WTC11 (cell line): ENCODE results near the gene GIPC1. TPM values are rescaled to one million over a fixed set of nuclear protein-coding genes. Genes with fewer than 3 reads are reported as not detected.

Experiments
- ATAC-seq: fragments of 200-7000 bp; cut with Tn5 transposase; 2 replicates; pipeline ENCODE4 v1.10.0; 2021; ENCODE audit warnings: mild to moderate bottlenecking, moderate library complexity
- CTCF ChIA-PET: fragments of 300-600 bp; sonication (Branson Sonifier 250); formaldehyde crosslinking; loops from one replicate; lab custom pipeline; 2021; ENCODE audit warnings: antibody characterized with exemption; lab: Charles Lee
- POLR2A ChIA-PET: fragments of 350-600 bp; sonication (Branson Sonifier 250); formaldehyde crosslinking; loops from one replicate; lab custom pipeline; 2021; ENCODE audit warnings: antibody characterized with exemption; lab: Charles Lee
- DNase-seq: peaks from one replicate; pipeline ENCODE4 v3.0.0; 2021; ENCODE audit warnings: low spot score
- H3K27ac Mint-ChIP-seq: 2 replicates; pipeline ENCODE4 v1.8.0; 2021; ENCODE audit warnings: mixed read lengths
- H3K27me3 Mint-ChIP-seq: 2 replicates; pipeline ENCODE4 v1.8.0; 2021; ENCODE audit warnings: low read depth, mild to moderate bottlenecking, moderate library complexity, mixed read lengths
- H3K36me3 Mint-ChIP-seq: 2 replicates; pipeline ENCODE4 v1.8.0; 2021; ENCODE audit warnings: mixed read lengths
- H3K4me1 Mint-ChIP-seq: 2 replicates; pipeline ENCODE4 v1.8.0; 2022; ENCODE audit warnings: mixed read lengths
- H3K4me3 Mint-ChIP-seq: 2 replicates; pipeline ENCODE4 v1.8.0; 2021; ENCODE audit warnings: mild to moderate bottlenecking, moderate library complexity, mixed read lengths
- H3K9me3 Mint-ChIP-seq: 2 replicates; pipeline ENCODE4 v1.8.0; 2021; ENCODE audit warnings: mixed read lengths
- ATF1 ChIP-seq: sonication (generic); formaldehyde crosslinking; IDR thresholded peaks from 2 replicates; pipeline ENCODE4 v1.8.1; 2023; ENCODE audit warnings: mild to moderate bottlenecking, moderate library complexity, missing genetic modification reagents
- CBFB ChIP-seq: sonication (generic); formaldehyde crosslinking; IDR thresholded peaks from 2 replicates; pipeline ENCODE4 v1.8.1; 2022; ENCODE audit warnings: mild to moderate bottlenecking, low read depth, missing genetic modification reagents
- CREB1 ChIP-seq: sonication (generic); formaldehyde crosslinking; IDR thresholded peaks from 2 replicates; pipeline ENCODE4 v1.8.0; 2023; ENCODE audit warnings: mild to moderate bottlenecking, missing genetic modification reagents
- E2F5 ChIP-seq: sonication (generic); formaldehyde crosslinking; IDR thresholded peaks from 2 replicates; pipeline ENCODE4 v1.8.1; 2022; ENCODE audit warnings: mild to moderate bottlenecking, moderate library complexity, missing genetic modification reagents
- ELF4 ChIP-seq: sonication (generic); formaldehyde crosslinking; IDR thresholded peaks from 2 replicates; pipeline ENCODE4 v1.8.1; 2022; ENCODE audit warnings: low read depth, mild to moderate bottlenecking, moderate library complexity, missing genetic modification reagents
- ERG ChIP-seq: fragments of 250-450 bp; sonication (Bioruptor Pico); IDR thresholded peaks from 2 replicates; pipeline ENCODE4 v1.8.0; 2021; ENCODE audit warnings: mild to moderate bottlenecking
- JUN ChIP-seq: sonication (generic); formaldehyde crosslinking; IDR thresholded peaks from 2 replicates; pipeline ENCODE4 v1.8.0; 2023; ENCODE audit warnings: mild to moderate bottlenecking, missing genetic modification reagents
- MYBL2 ChIP-seq: sonication (generic); formaldehyde crosslinking; IDR thresholded peaks from 2 replicates; pipeline ENCODE4 v1.8.1; 2023; ENCODE audit warnings: mild to moderate bottlenecking, moderate library complexity, missing genetic modification reagents
- RORB ChIP-seq: fragments of 250-450 bp; sonication (Bioruptor Pico); IDR thresholded peaks from 2 replicates; pipeline ENCODE4 v1.9.0; 2021; ENCODE audit warnings: mild to moderate bottlenecking
- SMAD3 ChIP-seq: sonication (generic); formaldehyde crosslinking; IDR thresholded peaks from 2 replicates; pipeline ENCODE4 v1.8.0; 2022; ENCODE audit warnings: missing genetic modification reagents, mild to moderate bottlenecking, borderline replicate concordance
- TEAD1 ChIP-seq: sonication (generic); formaldehyde crosslinking; IDR thresholded peaks from 2 replicates; pipeline ENCODE4 v1.8.0; 2022; ENCODE audit warnings: mild to moderate bottlenecking, missing genetic modification reagents
- ZNF281 ChIP-seq: sonication (generic); formaldehyde crosslinking; IDR thresholded peaks from 2 replicates; pipeline ENCODE4 v1.8.0; 2023; ENCODE audit warnings: mild to moderate bottlenecking, missing genetic modification reagents
- ZNF671 ChIP-seq: fragments of 250-450 bp; sonication (Bioruptor Pico); IDR thresholded peaks from 2 replicates; pipeline ENCODE4 v1.8.0; 2021; ENCODE audit warnings: mild to moderate bottlenecking
- total RNA-seq: library from RNA; stranded (reverse); gene quantifications from 3 replicates; pipeline ENCODE4 v1.2.3, GENCODE V29; 2021
- TF ChIP-seq, protein P1 (sequence below): sonication (generic); formaldehyde crosslinking; IDR thresholded peaks from 2 replicates; pipeline ENCODE4 v1.8.0; 2023; ENCODE audit warnings: missing genetic modification reagents
- TF ChIP-seq, protein P2 (sequence below): sonication (generic); formaldehyde crosslinking; IDR thresholded peaks from 2 replicates; pipeline ENCODE4 v1.8.1; 2022; ENCODE audit warnings: low read depth, mild to moderate bottlenecking, moderate library complexity, missing genetic modification reagents, borderline replicate concordance

The GIPC1 gene
- total RNA-seq, 1 experiment from 2014 or later: 76.5 TPM

GRCh38 chr19:14446336-14447036 lies 49.4 kb downstream of the GIPC1 start:
- no peak overlapping the region for H3K27ac Mint-ChIP-seq

GRCh38 chr19:14443632-14444216 lies 52.2 kb downstream of the GIPC1 start:
- Mint-ChIP-seq H3K27ac (no peak overlapping the region), H3K27me3 (no peaks in the 10 kb centered on the region), H3K4me1 (peaks cover 8% of the 10 kb centered on the region), H3K4me3 (no peak overlapping the region), H3K36me3 (peaks cover 48% of the 10 kb centered on the region), H3K9me3 (no peaks in the 10 kb centered on the region)
- ATAC-seq (no peak), DNase-seq (no peak)
- ChIA-PET CTCF (no interaction called here), POLR2A (no interaction called here)
- TF ChIP-seq CBFB (CRISPR knock-in tag): no peak
- TF ChIP-seq E2F5 (CRISPR knock-in tag): no peak
- TF ChIP-seq ELF4: no peak
- no peak for TF ChIP-seq ZNF281 (CRISPR knock-in tag)
- no peak for TF ChIP-seq CREB1
- TF ChIP-seq, protein P1, sequence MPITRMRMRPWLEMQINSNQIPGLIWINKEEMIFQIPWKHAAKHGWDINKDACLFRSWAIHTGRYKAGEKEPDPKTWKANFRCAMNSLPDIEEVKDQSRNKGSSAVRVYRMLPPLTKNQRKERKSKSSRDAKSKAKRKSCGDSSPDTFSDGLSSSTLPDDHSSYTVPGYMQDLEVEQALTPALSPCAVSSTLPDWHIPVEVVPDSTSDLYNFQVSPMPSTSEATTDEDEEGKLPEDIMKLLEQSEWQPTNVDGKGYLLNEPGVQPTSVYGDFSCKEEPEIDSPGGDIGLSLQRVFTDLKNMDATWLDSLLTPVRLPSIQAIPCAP: no peak

More at GRCh38 chr19:14446336-14447036, 49.4 kb downstream of the GIPC1 start:
- Mint-ChIP-seq H3K4me3 (no peak overlapping the region), H3K36me3 (peaks cover 62% of the 10 kb centered on the region), H3K27me3 (no peaks in the 10 kb centered on the region), H3K4me1 (no peaks in the 10 kb centered on the region), H3K9me3 (no peaks in the 10 kb centered on the region)
- CTCF ChIA-PET: interaction anchor here (1.6 to 1.7 kb wide), 2 partner anchors 14 to 40 kb away, joined by 5 to 8 read pairs; partner anchors contain the start of gene PKN1
- TF ChIP-seq ZNF671 (CRISPR knock-in tag): no peak
- TF ChIP-seq JUN (CRISPR knock-in tag): no peak
- TF ChIP-seq MYBL2 (CRISPR knock-in tag): no peak
- no peak for TF ChIP-seq TEAD1 (CRISPR knock-in tag)
- TF ChIP-seq RORB (CRISPR knock-in tag): no peak
- TF ChIP-seq ATF1 (CRISPR knock-in tag): no peak
- TF ChIP-seq, protein P2, sequence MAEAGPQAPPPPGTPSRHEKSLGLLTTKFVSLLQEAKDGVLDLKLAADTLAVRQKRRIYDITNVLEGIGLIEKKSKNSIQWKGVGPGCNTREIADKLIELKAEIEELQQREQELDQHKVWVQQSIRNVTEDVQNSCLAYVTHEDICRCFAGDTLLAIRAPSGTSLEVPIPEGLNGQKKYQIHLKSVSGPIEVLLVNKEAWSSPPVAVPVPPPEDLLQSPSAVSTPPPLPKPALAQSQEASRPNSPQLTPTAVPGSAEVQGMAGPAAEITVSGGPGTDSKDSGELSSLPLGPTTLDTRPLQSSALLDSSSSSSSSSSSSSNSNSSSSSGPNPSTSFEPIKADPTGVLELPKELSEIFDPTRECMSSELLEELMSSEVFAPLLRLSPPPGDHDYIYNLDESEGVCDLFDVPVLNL (CRISPR knock-in tag): no peak
- no peak for TF ChIP-seq SMAD3 (CRISPR knock-in tag)
- no peak for TF ChIP-seq ERG (CRISPR knock-in tag)
- ATAC-seq: no peak
- no peak for DNase-seq
- POLR2A ChIA-PET: no interaction called here
